HG02938 (cell line): ENCODE data around the gene ST8SIA2.

Experiments used
- ATAC-seq: cut with Tn5 transposase; IDR thresholded peaks from one replicate; pipeline ENCODE4 v1.9.1; 2021; ENCODE audit warnings: mild to moderate bottlenecking, moderate library complexity; ENCODE audit not compliant: unreplicated experiment

ST8SIA2 gene

GRCh38 chr15:92393071-92393979 is at the start of gene ST8SIA2:
Gene ST8SIA2 (plus strand): TSS chr15:92393881. CDS start chr15:92394065, 184 bp downstream.
- ATAC-seq, result no peak

- ATAC-seq, result no peak
Observed at GRCh38 chr15:92343924-92344643, 49.6 kb upstream of the ST8SIA2 start.

DNA sequence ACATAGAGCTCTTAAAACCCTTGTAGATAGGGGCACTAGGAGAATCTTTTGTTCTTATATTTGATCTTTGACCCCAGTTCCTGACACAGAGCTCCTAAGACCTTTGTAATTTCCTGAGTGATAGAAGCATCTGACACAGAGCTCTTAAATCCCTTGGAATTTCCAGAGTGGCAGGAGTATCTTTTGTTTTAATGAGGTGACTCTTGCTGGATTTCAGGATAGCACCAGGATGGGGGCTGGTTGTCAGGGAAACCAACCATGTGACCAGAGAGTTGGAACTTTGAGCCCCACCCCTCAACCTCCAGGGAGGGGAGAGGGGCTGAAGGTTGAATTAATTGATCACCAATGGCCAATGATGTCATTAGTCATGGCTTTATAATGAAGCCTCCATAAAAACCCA is 47.6 kb upstream of the ST8SIA2 start:
- no peak for ATAC-seq

GRCh38 chr15:92355307-92355706 is 38.4 kb upstream of the ST8SIA2 start:
- ATAC-seq, result no peak

DNA sequence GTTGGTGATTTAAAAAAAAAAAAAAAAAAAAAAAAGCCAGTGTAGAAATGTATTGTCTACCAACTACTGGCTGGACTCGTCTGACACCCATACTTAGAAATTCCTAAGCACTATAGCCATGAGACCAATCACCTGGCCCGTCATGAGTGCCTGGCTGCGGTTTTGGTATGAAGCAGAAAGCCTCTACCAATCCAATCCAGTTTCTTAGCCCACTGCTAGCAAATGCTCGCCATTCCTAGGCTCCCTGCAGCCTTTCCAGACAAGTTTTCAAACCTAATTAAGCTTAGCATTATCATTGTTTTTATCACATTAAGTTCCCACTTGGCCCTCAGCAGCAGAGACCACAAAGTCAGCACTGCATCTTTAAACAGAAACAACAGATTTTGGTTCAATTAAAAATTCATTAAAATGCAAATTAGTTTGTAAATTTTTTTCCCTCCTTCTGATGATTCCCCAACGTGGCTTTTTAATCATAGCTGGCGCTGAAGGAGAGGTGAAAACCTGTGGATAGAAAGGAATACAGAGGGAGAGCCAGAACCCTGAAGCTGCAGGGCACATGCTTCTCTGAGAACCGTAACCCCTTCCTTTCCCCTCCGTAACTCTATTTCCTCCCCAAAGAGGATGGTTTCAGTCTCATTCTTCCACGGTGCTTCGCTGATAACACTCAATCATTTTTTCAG is 32.2 kb upstream of the ST8SIA2 start:
- no peak for ATAC-seq

DNA sequence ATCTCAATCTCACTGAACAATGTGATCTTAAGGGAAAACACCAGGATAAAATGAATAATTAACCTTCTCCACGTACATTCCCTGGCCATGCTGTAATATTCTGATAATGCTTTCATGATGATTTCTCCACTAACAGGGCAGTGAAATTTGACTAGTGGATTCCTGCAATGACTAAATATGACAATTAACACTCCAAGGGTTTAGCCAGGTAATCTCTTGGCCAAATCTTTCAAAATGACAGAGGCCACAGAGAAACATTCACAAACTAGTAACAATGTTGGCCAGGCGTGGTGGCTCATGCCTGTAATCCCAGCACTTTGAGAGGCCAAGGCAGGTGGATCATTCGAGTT is 31.7 kb upstream of the ST8SIA2 start:
- ATAC-seq, result no peak

GRCh38 chr15:92365084-92365483 is 28.6 kb upstream of the ST8SIA2 start:
- ATAC-seq, result no peak

- ATAC-seq, result no peak
Observed at GRCh38 chr15:92365906-92366305, 27.8 kb upstream of the ST8SIA2 start.

DNA sequence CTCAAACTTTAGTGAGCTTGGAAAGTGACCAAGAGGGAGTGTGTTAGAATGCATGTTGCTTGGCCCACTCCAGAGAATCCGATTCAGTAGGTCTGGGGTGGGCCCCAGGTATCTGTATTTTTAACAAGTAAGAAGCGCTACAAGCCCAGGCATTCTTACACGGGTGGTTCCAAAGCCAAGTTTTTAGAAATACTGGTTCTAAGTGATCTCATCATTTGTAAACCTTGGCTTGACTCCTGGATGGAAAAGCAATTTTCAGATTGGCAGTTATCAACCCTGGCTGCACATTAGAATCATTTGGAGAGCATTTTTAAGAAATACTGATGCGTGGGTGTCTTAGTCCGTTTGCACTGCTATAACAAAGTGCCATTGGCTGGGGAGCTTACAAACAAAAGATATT is 27.3 kb upstream of the ST8SIA2 start:
- no peak for ATAC-seq

GRCh38 chr15:92375057-92375456 is 18.6 kb upstream of the ST8SIA2 start:
- no peak for ATAC-seq

DNA sequence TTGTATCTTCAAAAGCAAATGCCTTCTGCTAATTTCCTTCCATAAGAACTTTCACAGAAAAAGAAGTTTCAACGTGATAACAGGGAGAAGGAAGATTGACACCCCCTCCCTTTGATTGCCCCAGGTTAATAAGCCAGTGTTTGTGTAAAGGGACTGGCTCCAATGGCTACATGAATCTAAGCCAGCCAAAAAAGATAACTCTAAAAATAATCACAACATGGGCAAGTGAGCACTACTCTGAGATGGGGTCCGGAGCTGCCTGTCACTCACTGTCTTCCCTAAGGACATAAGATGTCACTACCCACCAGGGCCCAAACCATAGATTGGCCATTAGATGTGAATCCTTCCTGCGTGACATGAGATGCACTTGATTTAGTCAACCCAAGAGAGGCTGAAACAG is 17.6 kb upstream of the ST8SIA2 start:
- ATAC-seq, result no peak

- ATAC-seq, result no peak
Observed at GRCh38 chr15:92377083-92377789, 16.4 kb upstream of the ST8SIA2 start.

DNA sequence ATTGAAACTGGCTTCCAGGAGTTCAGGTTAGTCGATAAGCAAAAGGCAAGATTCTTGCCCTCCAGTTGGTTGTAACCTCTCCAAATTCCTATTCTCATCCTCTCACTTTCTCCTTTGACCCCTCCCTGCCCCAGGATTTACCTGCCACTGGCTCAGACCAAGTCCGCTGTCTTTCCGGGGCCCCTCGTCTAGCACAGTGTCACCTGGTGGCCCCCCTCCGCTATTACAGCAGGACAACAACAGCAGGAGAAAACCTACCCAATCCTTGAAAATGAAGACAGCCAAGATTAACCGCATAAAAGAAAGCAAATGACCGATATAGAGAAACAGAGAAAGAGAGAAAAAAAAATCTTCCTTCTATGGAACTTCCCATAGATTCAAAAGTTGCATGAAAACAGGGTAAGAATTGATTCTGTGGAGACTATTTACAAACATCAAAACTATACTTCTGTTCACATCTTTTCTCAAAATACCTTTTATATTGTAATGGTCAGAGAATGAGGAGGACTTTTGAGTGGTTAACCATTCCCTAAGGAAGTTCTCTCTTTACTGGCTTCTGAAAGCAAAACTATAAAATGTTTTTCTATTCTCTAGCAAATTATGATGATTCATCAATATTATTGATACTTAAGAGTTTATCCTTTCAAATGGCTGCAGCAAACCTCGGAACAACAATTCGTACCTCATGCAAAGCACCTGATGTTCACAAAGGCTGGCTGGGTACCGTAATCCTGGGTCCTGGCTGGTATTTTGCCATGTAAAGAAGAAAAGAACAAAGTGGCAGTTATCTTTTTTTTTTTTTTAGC is 10.0 kb upstream of the ST8SIA2 start:
- ATAC-seq, result no peak

DNA sequence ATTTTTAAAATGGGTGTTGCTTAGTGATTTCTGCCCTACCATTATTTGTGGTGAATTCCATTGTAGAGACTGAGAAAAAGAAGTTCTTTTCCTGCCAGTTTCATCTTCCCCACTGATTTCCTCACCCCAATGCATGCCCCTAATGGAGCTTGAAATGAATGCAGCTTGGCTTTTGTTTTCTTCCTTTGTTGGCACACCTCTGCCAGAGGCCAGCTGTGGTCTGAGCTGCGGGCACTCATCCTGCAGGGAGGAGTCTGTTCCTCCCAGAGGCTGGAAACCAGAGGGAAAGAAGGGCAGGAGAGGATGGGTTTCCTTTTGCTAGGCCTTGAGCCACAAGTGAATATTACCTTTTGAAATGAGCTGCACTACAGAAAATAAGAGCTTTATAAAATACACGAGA is 9.3 kb upstream of the ST8SIA2 start:
- no peak for ATAC-seq

DNA sequence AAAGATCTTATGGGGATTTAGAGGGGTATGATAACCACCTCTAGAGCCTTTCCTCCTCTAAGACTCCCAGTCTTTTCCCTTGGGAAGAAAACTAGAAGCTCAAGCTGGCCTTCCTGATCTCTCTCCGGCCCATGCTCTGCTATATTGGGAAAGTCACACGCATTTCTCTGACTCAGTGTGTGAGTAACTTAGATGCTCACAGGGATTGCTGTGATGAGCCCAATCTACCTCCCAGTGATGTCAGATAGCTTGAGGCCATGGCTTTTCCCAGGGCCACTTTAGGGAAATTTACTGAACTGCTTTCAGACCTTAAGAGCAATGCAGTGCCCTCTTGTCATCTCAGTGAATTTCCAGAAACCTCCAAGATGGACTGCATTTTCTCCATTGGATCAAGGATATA is 8.6 kb upstream of the ST8SIA2 start:
- no peak for ATAC-seq

- no peak for ATAC-seq
Observed at GRCh38 chr15:92391640-92392039, 2.0 kb upstream of the ST8SIA2 start.

DNA sequence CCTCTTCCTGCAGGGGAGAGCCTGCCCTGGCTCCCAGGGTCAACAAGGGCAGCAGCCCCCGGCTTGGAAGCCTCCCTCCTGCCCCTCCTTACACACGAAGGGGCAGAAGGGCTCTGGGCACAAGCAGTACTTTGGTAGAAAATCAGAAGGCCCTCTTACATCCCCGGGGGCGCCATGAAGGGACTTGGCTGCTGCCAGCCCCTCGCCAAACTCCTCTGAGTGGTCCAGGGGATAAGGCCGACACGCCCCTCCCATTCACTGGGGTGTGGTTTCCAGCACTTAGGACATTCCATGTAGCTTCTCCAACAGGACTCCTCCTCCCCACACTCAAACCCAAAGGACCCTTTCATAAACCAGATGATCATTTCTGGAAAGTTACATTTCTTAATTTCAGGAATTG is 1.2 kb upstream of the ST8SIA2 start:
- no peak for ATAC-seq

DNA sequence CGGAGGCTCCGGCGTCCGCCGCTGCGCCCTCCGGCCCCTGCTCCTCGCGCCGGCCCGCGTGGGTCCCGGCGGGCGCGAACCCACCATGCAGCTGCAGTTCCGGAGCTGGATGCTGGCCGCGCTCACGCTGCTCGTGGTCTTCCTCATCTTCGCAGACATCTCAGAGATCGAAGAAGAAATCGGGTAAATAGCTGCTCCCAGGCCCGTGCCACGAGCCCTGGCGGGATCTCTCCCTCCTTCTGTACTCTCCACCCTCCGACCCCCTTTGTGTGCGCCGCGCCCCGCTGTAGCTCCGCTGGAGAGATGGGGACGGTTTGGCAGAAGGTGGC is 263 bp downstream of the ST8SIA2 start:
- ATAC-seq, result no peak

GRCh38 chr15:92394309-92395097 is 822 bp downstream of the ST8SIA2 start:
- ATAC-seq, result no peak
